Activated CD8-positive, alpha-beta T cell treated with anti-CD3 and anti-CD28 coated beads, Interleukin-2, amount 10 ng/mL, durations not matched to agents 7 days and 5 days (primary cell): ENCODE measurements around the gene PCLO. TPM values are rescaled to one million over a fixed set of nuclear protein-coding genes. Genes with fewer than 3 reads are reported as not detected.

ENCODE experiments used
- ATAC-seq: fragments of 150-1000 bp; cut with Tn5 transposase; one replicate; pipeline ENCODE4 v1.10.0; 2021; ENCODE audit warnings: moderate library complexity
- CTCF ChIA-PET: fragments of 350-600 bp; sonication (Branson Sonifier 250); formaldehyde crosslinking; loops from one replicate; lab custom pipeline; 2021; ENCODE audit warnings: antibody characterized with exemption; lab: Charles Lee
- POLR2A ChIA-PET: fragments of 350-600 bp; sonication (Branson Sonifier 250); formaldehyde crosslinking; loops from one replicate; lab custom pipeline; 2021; ENCODE audit warnings: antibody characterized with exemption; lab: Charles Lee
- DNase-seq: peaks from one replicate; pipeline ENCODE4 v3.0.0-alpha.2; 2020
- H3K27ac Mint-ChIP-seq: one replicate; pipeline ENCODE4 v1.8.0; 2021; ENCODE audit warnings: mild to moderate bottlenecking, mixed read lengths
- H3K27me3 Mint-ChIP-seq: one replicate; pipeline ENCODE4 v1.8.0; 2021; ENCODE audit warnings: low read depth, mixed read lengths
- H3K36me3 Mint-ChIP-seq: one replicate; pipeline ENCODE4 v1.8.0; 2021; ENCODE audit warnings: low read depth, mixed read lengths
- H3K4me1 Mint-ChIP-seq: one replicate; pipeline ENCODE4 v1.8.0; 2021; ENCODE audit warnings: low read depth, mixed read lengths
- H3K4me3 Mint-ChIP-seq: one replicate; pipeline ENCODE4 v1.8.0; 2021; ENCODE audit warnings: mild to moderate bottlenecking, mixed read lengths
- H3K9me3 Mint-ChIP-seq: one replicate; pipeline ENCODE4 v1.8.0; 2022; ENCODE audit warnings: mixed read lengths; ENCODE audit not compliant: insufficient read depth
- total RNA-seq, 2 experiments: library from RNA; stranded (reverse); gene quantifications; one replicate each; pipeline ENCODE4 v1.2.3, GENCODE V29; 2021

PCLO gene
- total RNA-seq, 2 experiments from 2014 or later, result not detected

- Mint-ChIP-seq H3K36me3 (no peaks in the 10 kb centered on the region), H3K9me3 (no peaks in the 10 kb centered on the region), H3K27me3 (no peaks in the 10 kb centered on the region), H3K4me3 (no peak overlapping the region), H3K27ac (no peak overlapping the region), H3K4me1 (no peaks in the 10 kb centered on the region)
- DNase-seq, result no peak
- ChIA-PET POLR2A (no interaction called here), CTCF (no interaction called here)
- ATAC-seq, result no peak
These were observed 372.6 kb downstream of the PCLO start for GRCh38 chr7:82789883-82790609.

- ATAC-seq (no peak), DNase-seq (no peak)
- POLR2A ChIA-PET, result no interaction called here
- Mint-ChIP-seq H3K9me3 (no peaks in the 10 kb centered on the region), H3K27ac (no peak overlapping the region), H3K4me1 (no peaks in the 10 kb centered on the region), H3K27me3 (no peaks in the 10 kb centered on the region), H3K4me3 (no peak overlapping the region), H3K36me3 (no peaks in the 10 kb centered on the region)
- CTCF ChIA-PET, result no interaction called here
These were observed 384.7 kb downstream of the PCLO start for GRCh38 chr7:82778021-82778420.

DNA sequence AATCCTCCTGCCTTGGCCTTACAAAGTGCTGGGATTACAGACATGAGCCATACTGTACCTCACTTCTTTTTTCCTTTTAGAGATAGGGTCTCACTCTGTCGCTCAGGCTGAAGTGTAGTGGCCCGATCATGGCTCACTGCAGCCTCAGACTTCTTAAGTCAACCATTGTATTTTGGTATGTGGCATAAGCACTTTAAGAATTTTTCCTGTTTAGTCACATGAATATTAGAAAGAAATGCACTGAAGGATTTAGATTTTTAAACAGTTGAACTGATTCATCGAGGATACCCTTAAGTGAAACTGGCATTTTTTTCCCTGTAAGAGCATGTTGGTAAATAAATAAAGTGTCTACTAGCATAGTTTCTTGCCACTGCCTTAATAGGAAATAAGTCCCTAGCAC, 399.8 kb downstream of the PCLO start:
- DNase-seq (no peak), ATAC-seq (no peak)
- ChIA-PET POLR2A (no interaction called here), CTCF (no interaction called here)
- Mint-ChIP-seq H3K4me3 (no peak overlapping the region), H3K27me3 (no peaks in the 10 kb centered on the region), H3K9me3 (no peaks in the 10 kb centered on the region), H3K27ac (no peak overlapping the region), H3K36me3 (no peaks in the 10 kb centered on the region), H3K4me1 (no peaks in the 10 kb centered on the region)

DNA sequence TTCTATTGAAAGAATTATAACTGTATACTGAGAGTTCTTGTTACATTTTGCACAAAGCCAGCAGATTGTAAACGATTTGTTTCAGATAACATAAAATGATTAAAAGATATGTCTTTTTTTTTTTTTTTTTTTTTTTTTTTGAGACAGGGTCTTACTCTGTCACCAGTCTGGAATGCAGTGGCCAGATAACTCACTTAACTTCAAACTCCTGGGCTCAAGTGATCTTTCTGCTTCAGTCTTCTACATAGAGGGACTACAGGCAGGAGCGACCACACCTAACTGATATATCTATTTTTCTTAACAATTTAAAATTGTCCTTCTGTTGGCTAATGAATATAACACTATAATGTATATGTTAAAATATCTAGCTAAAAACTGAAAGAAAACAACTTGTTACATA, 401.9 kb downstream of the PCLO start:
- Mint-ChIP-seq H3K4me3 (no peak overlapping the region), H3K36me3 (no peaks in the 10 kb centered on the region), H3K27ac (no peak overlapping the region), H3K9me3 (no peaks in the 10 kb centered on the region), H3K27me3 (no peaks in the 10 kb centered on the region), H3K4me1 (no peaks in the 10 kb centered on the region)
- no peak for DNase-seq
- ATAC-seq, result no peak
- ChIA-PET POLR2A (no interaction called here), CTCF (no interaction called here)

DNA sequence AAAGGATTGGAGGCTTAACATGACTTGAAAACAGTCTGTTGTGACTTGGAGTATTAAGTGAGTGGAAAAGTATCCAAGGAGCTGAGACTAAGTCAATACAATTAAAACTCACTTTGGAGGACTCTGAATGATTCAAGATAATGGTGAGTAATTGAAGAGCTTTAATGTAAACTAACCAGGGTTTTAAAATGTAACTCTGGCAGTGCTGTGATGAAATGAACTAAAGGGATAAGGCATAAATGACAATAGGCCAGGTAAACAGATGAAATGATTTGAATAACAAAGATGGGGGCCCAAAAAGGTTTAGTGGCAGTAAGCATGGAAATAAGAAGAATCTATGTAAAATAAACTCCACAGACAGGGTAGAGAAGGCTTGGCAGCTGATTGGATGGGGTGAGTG, 402.6 kb downstream of the PCLO start:
- no peak overlapping the region for H3K4me3 Mint-ChIP-seq
- H3K27ac Mint-ChIP-seq, result no peak overlapping the region
- H3K9me3 Mint-ChIP-seq, result no peaks in the 10 kb centered on the region
- no peaks in the 10 kb centered on the region for H3K27me3 Mint-ChIP-seq
- no peak for ATAC-seq
- no peaks in the 10 kb centered on the region for H3K36me3 Mint-ChIP-seq
- POLR2A ChIA-PET, result no interaction called here
- DNase-seq, result no peak
- CTCF ChIA-PET, result no interaction called here
- no peaks in the 10 kb centered on the region for H3K4me1 Mint-ChIP-seq

GRCh38 chr7:82755705-82756551, 406.8 kb downstream of the PCLO start:
- Mint-ChIP-seq H3K27ac (no peak overlapping the region), H3K4me1 (no peaks in the 10 kb centered on the region), H3K9me3 (no peaks in the 10 kb centered on the region), H3K36me3 (no peaks in the 10 kb centered on the region), H3K27me3 (no peaks in the 10 kb centered on the region), H3K4me3 (no peak overlapping the region)
- ATAC-seq (no peak), DNase-seq (no peak)
- ChIA-PET CTCF (no interaction called here), POLR2A (no interaction called here)

- no peak overlapping the region for H3K27ac Mint-ChIP-seq
- no peaks in the 10 kb centered on the region for H3K27me3 Mint-ChIP-seq
- ChIA-PET POLR2A (no interaction called here), CTCF (no interaction called here)
- H3K4me3 Mint-ChIP-seq, result no peak overlapping the region
- H3K9me3 Mint-ChIP-seq, result no peaks in the 10 kb centered on the region
- H3K4me1 Mint-ChIP-seq, result no peaks in the 10 kb centered on the region
- no peaks in the 10 kb centered on the region for H3K36me3 Mint-ChIP-seq
- no peak for ATAC-seq
- DNase-seq, result no peak
These were observed 412.7 kb downstream of the PCLO start for GRCh38 chr7:82750007-82750406.

DNA sequence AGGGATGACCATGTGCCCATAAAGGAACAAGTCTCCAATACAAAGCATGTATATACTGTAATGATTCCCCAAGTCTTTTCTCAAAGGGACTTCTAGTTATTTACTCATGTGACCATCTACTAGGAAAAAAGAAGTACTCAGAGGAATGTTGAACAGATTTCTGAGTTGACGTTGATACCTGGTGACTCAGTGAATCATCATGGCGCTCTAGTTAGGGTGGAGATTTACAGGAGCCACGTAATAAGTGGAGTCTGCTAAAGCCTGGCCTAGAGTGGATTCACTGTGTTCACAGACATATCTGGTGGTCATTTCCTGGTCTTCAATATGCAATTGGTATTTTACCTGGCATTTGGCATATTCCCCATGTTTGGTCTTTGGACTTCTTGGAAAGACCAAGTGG, 416.9 kb downstream of the PCLO start:
- DNase-seq (no peak), ATAC-seq (no peak)
- Mint-ChIP-seq H3K4me3 (no peak overlapping the region), H3K9me3 (no peaks in the 10 kb centered on the region), H3K27ac (no peak overlapping the region), H3K27me3 (no peaks in the 10 kb centered on the region), H3K36me3 (no peaks in the 10 kb centered on the region), H3K4me1 (no peaks in the 10 kb centered on the region)
- ChIA-PET CTCF (no interaction called here), POLR2A (no interaction called here)

- no peaks in the 10 kb centered on the region for H3K36me3 Mint-ChIP-seq
- DNase-seq, result no peak
- ATAC-seq, result no peak
- H3K27ac Mint-ChIP-seq, result no peak overlapping the region
- no peaks in the 10 kb centered on the region for H3K4me1 Mint-ChIP-seq
- H3K4me3 Mint-ChIP-seq, result no peak overlapping the region
- ChIA-PET CTCF (no interaction called here), POLR2A (no interaction called here)
- no peaks in the 10 kb centered on the region for H3K9me3 Mint-ChIP-seq
- H3K27me3 Mint-ChIP-seq, result no peaks in the 10 kb centered on the region
These were observed 417.6 kb downstream of the PCLO start for GRCh38 chr7:82745117-82745516.

GRCh38 chr7:82742163-82742562, 420.5 kb downstream of the PCLO start:
- H3K9me3 Mint-ChIP-seq, result no peaks in the 10 kb centered on the region
- ATAC-seq, result no peak

GRCh38 chr7:82741493-82741892, 421.2 kb downstream of the PCLO start:
- Mint-ChIP-seq H3K27ac (no peak overlapping the region), H3K27me3 (no peaks in the 10 kb centered on the region), H3K4me3 (no peak overlapping the region), H3K36me3 (no peaks in the 10 kb centered on the region), H3K4me1 (no peaks in the 10 kb centered on the region), H3K9me3 (no peaks in the 10 kb centered on the region)
- no peak for DNase-seq
- CTCF ChIA-PET, result no interaction called here
- ATAC-seq, result no peak
- POLR2A ChIA-PET, result no interaction called here

More at GRCh38 chr7:82742163-82742562, 420.5 kb downstream of the PCLO start:
- H3K4me1 Mint-ChIP-seq, result no peaks in the 10 kb centered on the region
- CTCF ChIA-PET, result no interaction called here
- no peak for DNase-seq
- no peaks in the 10 kb centered on the region for H3K27me3 Mint-ChIP-seq
- H3K36me3 Mint-ChIP-seq, result no peaks in the 10 kb centered on the region
- no peak overlapping the region for H3K4me3 Mint-ChIP-seq
- POLR2A ChIA-PET, result no interaction called here
- H3K27ac Mint-ChIP-seq, result no peak overlapping the region

- Mint-ChIP-seq H3K9me3 (no peaks in the 10 kb centered on the region), H3K4me3 (no peak overlapping the region), H3K27me3 (no peaks in the 10 kb centered on the region), H3K27ac (no peak overlapping the region), H3K4me1 (no peaks in the 10 kb centered on the region), H3K36me3 (no peaks in the 10 kb centered on the region)
- DNase-seq (peak; percentile 23), ATAC-seq (no peak)
- ChIA-PET CTCF (no interaction called here), POLR2A (no interaction called here)
These were observed 422.3 kb downstream of the PCLO start for GRCh38 chr7:82740246-82740848.
